T47D (cell line): ENCODE results near the gene ONECUT2.

Source experiments
- DNase-seq, 2 experiments: peaks; one replicate each; pipeline versions ENCODE4 v3.0.0 to v3.0.0-alpha.2; 2011 to 2012; ENCODE audit warnings: low read depth in 1 of 2, low spot score in 1 of 2
- JUND ChIP-seq: IDR thresholded peaks from 2 replicates; pipeline ENCODE4 v1.6.1; 2012; ENCODE audit warnings: low read depth
- in situ Hi-C: cut with HindIII; loops from 2 replicates; pipeline ENCODE4 v1.10.0; 2016; ENCODE audit warnings: low sequenced_read_pairs, low pct_unique_long_range_greater_than_20kb

Gene ONECUT2

GRCh38 chr18:57533006-57533867 is 98.1 kb downstream of the ONECUT2 start:
- TF ChIP-seq JUND = no peak
- no peak for DNase-seq

DNA sequence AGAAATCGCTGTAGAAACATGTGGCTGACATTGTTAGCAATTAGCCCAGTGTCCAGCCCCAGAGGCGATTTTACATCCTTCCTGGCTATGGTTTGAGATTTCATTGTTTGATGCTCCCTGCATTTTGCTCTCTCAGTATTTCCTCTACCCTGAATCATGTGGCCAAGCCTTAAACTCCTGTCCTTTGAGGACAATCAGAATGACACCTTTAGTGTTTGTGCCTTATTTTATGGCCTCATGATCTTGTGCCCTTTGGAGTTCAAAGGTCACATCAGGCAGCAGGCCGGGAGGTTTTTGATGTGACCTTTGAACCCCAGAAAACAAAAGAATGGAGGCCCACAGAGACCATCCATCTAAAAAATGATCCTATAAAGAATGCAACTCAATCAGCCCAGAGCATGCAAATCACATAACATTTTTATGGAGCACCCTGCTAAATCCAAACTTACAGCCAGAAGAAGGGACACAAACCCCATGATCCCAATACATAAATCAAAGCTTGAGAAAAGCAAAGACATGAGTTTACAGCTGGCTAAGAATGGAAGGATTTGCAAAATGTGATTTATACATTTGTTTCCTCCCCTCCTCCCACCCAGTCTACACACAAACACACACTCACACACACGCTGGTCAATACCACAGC is 98.8 kb downstream of the ONECUT2 start:
- DNase-seq = peak in 1 of 2 experiments; percentile 2
- in situ Hi-C loops = no loop called here

More at GRCh38 chr18:57533006-57533867, 98.1 kb downstream of the ONECUT2 start:
- in situ Hi-C loops = no loop called here

DNA sequence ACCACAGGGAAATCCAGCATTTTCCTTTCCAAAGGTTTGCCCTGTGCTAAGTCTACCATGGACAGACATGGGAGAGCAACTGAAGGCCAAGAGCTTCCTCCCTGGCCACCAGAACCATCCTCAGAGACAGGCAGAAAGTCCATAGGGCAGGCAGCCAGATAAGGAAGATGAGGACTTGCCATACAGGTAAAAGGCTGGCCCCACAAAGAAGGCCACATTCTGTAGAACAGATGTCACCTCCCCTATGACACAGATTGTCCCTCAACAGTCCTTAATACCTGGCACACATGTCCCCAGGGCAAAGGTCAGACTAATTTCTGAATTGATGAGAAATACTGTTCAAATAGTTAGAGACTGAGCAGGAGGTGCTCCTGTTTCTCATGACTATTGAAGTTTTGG is 99.3 kb downstream of the ONECUT2 start:
- TF ChIP-seq JUND = no peak
- DNase-seq = no peak
- in situ Hi-C loops = no loop called here

More for the DNA sequence above, 98.8 kb downstream of the ONECUT2 start:
- TF ChIP-seq JUND = no peak

GRCh38 chr18:57538614-57539013 is 103.4 kb downstream of the ONECUT2 start:
- in situ Hi-C loops = no loop called here
- no peak for TF ChIP-seq JUND
- DNase-seq = no peak

DNA sequence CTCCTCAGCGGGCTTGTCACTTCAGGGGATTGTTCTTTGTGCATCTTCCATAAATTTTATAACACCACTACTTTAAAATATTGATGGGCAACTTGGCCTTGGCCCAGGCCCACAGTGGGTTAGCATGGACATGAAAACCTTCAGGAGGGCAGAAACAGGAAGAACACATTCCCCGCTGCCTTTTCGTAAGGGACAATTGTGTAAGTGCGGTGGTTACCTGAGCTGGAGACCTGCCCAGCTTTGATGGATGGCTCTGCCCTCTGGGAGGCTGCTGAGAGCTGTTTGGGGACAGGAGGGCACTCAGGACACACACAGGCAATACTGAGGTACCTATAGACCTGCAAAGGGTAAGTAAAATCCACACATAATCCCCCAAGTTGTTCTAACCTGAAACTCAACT is 104.5 kb downstream of the ONECUT2 start:
- in situ Hi-C loops = no loop called here
- TF ChIP-seq JUND = no peak
- no peak for DNase-seq
